Stimulated activated naive CD4-positive, alpha-beta T cell treated with Interleukin-2 at 50 U/mL for 16 hours (primary cell): ENCODE data around the gene GGTLC2.
"Not testable (repeated sequence)": the region's sequence is repeated elsewhere in the genome, so short reads cannot be mapped to it uniquely, and the experiment has no call there.

ENCODE experiments used
- DNase-seq: peaks from one replicate; lab custom pipeline; 2025; lab: John Stamatoyannopoulos, UW

The GGTLC2 gene

DNA sequence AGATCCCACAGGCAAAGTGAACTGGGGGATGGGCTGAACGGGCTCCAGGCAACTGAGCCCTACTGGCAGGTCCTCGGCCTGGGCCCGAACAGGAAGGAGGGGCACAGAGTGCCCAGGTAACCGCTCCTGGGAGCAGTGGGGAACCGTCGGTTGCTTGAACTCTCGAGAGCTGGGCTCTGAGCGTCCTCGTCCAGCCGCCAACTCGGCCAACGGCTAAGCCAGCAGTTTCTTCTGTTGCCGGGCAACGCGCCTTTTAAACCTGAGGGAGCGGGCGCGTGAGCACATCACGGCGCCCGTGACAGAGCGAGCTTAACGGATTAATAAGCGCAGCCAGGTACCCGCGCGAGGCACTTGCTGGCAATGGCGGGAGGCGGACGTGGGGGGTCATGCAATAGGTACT is at the start of gene GGTLC2:
TSS of gene GGTLC2 (plus strand) at position 301 of the 400 bp plus-strand sequence. CDS start 1,732 bp downstream, outside the sequence.
- not testable (repeated sequence) for DNase-seq

DNA sequence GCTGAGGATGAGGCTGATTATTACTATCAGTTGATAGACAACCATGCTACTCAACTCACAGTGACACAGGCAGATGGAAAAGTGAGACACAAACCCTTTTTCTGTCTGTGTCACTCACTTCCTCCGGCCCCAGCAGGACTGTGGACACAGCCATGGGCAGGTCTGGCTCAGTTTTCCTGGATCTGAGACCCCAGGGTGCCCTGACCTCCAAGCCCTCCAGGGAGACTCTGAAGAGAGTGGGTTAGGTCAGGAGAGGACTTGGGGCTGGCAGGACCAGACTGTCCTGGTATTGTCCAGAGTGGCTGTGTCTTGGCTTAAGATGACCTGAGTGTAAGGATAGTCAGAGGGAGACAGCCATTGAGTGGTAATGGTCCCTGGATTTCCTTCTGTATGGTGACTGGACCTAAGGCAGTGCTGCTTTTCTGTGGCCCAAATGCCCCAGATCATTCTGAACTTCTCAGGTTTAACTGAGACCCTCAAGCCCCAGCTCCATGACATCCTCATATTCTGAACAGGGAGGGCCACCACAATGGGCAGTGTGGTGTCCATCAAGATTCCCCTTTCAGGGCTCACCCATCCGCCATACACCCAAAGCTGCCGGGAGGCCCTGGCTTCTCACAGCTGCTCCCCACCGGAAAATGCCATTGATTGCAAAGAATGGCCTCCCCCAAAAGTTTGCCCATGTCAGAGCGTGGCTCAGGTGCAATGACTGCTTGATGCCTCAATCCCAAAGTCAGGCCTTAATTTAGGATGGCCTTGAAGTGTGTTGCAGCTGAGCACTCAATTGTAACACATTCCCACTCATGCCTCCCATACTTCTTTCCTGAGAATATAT is 49.2 kb upstream of the GGTLC2 start:
- no peak for DNase-seq

- DNase-seq = no peak
Observed at GRCh38 chr22:22598144-22598543, 46.3 kb upstream of the GGTLC2 start.

GRCh38 chr22:22599248-22599647 is 45.2 kb upstream of the GGTLC2 start:
- DNase-seq = no peak

DNA sequence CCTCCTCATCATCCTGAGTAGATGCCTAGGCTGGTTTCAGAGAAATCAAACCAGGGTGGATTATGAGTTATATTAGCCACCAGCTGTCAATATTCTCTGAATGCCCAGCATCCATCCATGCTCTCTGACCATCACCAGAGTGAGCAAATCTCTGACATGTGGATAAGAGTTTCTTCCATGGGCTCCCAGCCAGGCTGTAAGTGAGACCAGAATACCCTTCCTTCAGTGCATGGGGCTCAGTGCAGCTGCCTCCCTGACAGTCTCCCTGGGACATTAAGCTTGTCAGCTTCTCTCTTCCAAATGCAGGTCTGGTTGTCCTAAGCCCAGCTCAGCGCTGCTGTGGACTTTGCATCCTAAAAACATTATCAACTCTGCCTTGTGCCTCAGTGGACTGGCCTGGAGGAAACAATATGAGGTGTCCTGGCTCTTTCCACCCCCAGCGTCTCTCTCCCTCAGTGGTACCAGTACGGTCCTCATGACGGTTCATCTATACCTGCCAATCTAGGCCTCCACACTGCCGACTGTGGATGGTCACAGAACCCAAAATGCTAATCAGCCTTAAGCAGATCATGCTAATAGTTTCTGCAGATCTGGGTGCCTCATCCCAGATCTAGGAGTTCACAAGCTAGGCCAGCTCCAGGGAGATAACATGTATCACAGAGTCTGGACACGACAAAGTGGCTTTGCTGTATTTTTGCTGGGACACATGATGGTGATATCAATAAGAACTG is 43.7 kb upstream of the GGTLC2 start:
- DNase-seq = no peak

DNA sequence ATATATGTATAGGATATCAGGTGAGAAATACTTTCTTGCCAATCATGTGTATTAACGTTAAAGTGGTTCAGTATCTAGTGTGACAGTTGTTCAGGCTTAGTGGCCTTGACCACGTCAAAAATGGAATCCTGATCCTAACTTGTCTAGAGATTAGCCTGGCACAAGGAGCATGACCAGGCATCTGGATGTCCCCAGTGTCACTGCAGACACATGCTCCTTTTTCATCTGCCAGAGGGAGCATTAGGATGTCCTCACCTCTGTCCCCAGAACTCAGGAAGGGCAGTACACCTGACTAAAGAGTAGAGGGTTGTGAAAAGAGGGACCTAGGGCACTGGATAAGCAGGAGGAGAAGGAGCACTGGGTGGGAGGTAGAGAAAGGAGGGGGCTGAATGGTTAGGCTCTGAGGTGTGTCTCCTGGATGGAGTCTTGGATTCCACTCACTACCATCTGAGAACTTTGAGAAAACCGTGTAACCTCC is 40.9 kb upstream of the GGTLC2 start:
- DNase-seq = no peak

GRCh38 chr22:22604326-22605073 is 39.9 kb upstream of the GGTLC2 start:
- no peak for DNase-seq

GRCh38 chr22:22605074-22605404 is 39.4 kb upstream of the GGTLC2 start:
- no peak for DNase-seq

GRCh38 chr22:22608022-22608421 is 36.4 kb upstream of the GGTLC2 start:
- DNase-seq = not testable (repeated sequence)

- no peak for DNase-seq
Observed at GRCh38 chr22:22609291-22609690, 35.1 kb upstream of the GGTLC2 start.

DNA sequence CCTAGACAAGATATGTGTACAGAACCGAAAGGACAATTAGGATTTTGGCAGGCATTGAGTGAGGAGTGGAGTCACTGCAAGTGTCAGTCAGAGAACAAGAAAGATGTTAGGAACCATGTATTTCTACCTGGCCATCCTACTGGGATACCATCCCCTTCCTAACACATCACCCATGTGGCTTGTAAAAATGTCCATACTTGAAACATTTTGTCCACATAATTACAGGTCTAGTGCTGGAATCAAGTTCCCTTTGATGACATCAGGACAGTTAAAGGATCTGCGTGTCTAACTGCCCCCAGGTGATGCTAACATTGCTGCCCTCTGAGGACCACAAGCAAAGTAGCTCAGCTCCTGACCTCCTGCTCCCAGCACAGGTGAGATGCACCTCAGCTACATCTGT is 31.9 kb upstream of the GGTLC2 start:
- DNase-seq = no peak

- no peak for DNase-seq
Observed at GRCh38 chr22:22614065-22614464, 30.3 kb upstream of the GGTLC2 start.

DNA sequence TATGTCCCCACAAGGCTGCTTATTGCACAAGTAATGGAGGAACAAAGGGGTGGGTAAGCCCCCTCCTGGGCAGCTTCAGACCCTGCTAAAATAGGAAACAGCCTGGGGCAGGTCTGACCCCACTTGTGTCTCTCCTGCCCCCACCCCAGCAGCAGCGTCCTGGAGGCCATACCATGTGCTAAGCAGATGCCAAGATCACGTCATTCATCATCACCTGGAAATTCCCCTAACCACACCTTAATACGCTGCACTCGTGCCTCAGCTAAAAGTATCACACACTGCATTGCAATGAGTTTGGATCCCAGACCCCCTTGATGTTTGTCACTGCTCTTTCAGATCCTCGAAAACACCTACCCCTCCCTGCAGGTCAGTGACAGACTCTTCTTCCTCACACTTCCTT is 27.8 kb upstream of the GGTLC2 start:
- no peak for DNase-seq

GRCh38 chr22:22618448-22618847 is 26.0 kb upstream of the GGTLC2 start:
- no peak for DNase-seq

- DNase-seq = no peak
Observed at GRCh38 chr22:22618923-22619322, 25.5 kb upstream of the GGTLC2 start.

DNA sequence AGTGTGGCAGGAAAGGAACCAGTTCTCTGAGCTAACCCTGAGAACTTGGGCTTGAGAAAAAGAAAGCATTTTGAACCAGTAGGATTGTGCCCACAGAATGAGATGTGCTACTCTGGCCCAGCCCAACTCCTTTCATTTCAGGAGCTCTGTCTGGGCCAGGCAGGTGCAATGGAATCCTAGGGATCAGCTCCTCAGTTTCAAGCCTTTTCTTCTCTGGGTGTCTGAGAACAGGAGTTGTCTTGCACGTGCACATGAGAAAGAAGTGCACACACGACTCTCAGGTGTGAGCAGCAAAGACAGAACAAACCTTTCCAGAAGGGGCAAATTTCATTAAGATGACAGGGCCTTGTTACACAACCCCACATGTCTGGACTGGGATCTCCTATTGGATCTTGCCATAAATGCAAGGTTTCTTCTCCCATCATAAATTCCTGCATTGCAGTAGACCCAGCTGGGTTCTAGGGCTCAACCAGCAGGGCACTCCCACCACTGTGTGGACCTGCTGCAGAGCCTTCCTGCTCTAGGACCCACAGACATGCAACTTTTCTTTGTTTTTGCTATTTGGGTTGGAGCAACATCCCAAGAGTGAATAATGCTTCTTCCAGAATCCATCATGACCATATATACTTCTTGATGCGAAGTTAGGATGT is 24.5 kb upstream of the GGTLC2 start:
- DNase-seq = no peak

DNA sequence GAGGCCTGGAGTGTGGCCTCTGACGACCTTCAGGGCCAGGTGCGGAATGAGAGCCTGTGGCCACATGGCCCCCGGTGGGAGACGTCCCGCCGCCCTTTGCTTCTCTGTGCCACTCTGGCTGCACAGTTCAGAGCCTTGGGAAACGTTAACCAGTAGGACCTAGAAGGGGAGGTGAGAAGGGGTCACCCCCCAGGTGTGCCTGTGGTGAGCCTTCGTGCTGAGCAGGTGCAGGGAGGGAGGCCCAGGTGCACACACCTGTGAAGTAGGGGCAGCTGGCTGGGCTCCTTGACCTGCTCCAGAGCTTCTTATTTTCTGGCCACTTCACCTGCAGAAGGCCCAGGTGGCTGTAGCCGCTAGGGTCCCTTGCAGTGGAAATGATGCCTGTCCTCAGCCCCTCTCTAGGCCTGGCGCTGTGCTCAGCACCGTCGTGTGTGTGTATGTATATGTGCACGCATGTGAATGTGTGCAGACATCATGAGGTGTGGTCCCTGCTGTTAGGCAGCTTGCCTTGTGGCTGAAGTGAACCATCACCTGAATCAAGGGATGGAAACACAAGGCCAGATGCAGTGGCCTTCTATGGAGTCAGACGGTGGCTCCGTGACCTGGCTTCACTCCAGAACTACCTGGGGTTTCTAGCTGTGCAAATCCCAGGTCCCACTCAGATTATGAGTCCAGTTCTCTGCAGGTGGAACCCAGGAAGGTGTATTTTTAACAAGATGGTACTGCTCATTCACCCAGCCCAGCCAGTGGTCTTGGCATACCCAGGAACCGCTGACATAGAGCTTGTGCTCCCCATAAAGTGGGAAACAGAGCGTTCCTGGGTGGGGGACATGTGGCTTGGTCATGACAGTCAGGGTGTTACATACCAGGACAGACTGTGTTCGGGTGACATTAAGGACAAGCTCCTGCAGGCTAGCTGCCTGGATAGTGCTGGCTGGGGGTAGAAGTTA is 15.6 kb upstream of the GGTLC2 start:
- DNase-seq = not testable (repeated sequence)

DNA sequence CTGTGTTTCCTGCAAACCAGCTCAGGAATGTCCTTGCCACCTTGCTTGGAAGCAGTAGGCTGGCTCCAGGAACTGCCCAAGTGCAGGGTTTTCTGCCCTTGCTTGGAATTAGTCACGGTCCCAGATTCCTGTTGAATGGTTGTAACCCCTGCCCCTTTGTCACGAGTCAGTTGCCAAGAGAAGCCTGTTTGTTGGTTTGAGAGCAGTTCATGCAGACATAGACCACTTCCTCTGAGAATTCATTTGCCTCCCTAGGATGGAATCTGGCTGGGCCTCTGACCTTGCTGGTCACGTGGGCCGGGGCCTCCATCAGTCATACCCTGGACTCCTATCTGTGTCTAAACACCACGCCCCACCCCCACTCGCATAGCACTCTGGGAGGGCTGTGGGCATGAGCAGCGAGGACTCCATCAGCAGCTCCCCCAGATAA is 13.2 kb upstream of the GGTLC2 start:
- DNase-seq = not testable (repeated sequence)

- not testable (repeated sequence) for DNase-seq
Observed at GRCh38 chr22:22632226-22632625, 12.2 kb upstream of the GGTLC2 start.

DNA sequence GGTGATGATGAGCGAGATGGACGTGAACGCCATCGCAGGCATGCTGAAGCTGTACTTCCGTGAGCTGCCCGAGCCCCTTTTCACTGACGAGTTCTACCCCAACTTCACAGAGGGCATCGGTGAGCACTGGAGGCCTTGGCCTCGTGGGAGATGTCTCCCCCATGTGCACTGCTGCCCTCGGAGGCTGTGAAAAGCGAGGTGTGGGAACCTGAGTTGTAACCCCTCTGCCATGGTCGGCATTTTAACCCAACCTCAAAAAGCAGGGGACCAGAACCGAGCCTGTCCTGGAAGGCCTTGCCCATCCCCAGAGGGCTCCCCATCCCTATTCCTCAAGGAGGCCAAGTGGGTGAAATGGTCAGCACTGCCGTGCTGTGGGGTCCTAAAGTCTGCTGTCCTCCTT is 10.9 kb upstream of the GGTLC2 start:
- not testable (repeated sequence) for DNase-seq

DNA sequence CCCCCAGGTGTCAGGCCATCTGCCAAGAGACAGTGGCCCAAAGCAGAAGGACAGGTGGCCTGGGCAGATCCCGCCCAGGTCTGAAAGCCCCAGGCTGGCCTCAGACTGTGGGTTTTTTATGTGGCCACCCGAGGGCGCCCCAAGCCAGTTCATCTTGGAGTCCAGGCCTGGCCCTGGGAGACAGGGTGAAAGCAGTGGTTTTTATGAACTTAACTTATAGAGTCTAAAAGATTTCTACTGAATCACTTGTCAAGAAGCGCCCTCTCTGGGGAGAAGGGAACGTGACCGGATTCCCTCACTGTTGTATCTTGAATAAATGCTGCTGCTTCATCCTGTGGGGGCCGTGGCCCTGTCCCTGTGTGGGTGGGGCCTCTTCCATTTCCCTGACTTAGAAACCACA is 8.2 kb upstream of the GGTLC2 start:
- DNase-seq = not testable (repeated sequence)
